Stimulated activated naive B cell treated with anti-CD40 and anti-IgM and Interleukin-4, amounts not matched to agents 10 μg/mL and 1 μg/mL and 100 μg/mL, for 72 hours (primary cell): ENCODE measurements around the gene KRTAP8-1.

ENCODE experiments used
- ATAC-seq, 2 donors: fragments of 150-1000 bp; cut with Tn5 transposase; replicated peaks; 2 replicates each; pipeline ENCODE4 v1.10.0; 2021; ENCODE audit warnings: moderate library complexity in 1 of 2
- DNase-seq: peaks from one replicate; pipeline ENCODE4 v3.0.0; 2021
- H3K27ac Mint-ChIP-seq: one replicate; pipeline ENCODE4 v1.8.0; 2022; ENCODE audit warnings: mild to moderate bottlenecking, mixed read lengths
- H3K27me3 Mint-ChIP-seq, 2 donors: one replicate each; pipeline ENCODE4 v1.8.0; 2022; ENCODE audit warnings: mixed read lengths in 2 of 2
- H3K36me3 Mint-ChIP-seq, 2 donors: one replicate each; pipeline ENCODE4 v1.8.0; 2022; ENCODE audit warnings: mixed read lengths in 2 of 2, mild to moderate bottlenecking in 1 of 2
- H3K4me1 Mint-ChIP-seq, 2 donors: one replicate each; pipeline ENCODE4 v1.8.0; 2022; ENCODE audit warnings: mixed read lengths in 2 of 2, mild to moderate bottlenecking in 1 of 2
- H3K4me3 Mint-ChIP-seq, 2 donors: one replicate each; pipeline ENCODE4 v1.8.0; 2022; ENCODE audit warnings: mild to moderate bottlenecking in 2 of 2, mixed read lengths in 2 of 2, moderate library complexity in 1 of 2
- H3K9me3 Mint-ChIP-seq, 2 donors: one replicate each; pipeline ENCODE4 v1.8.0; 2022; ENCODE audit warnings: mixed read lengths in 2 of 2, mild to moderate bottlenecking in 1 of 2

Gene KRTAP8-1

GRCh38 chr21:30813174-30813573, at the start of gene KRTAP8-1:
Gene KRTAP8-1, minus strand, starts transcription at chr21:30813274. Its CDS starts 54 bp downstream, at chr21:30813220.
- DNase-seq (no peak), ATAC-seq (no peak)
- Mint-ChIP-seq H3K9me3 (no peaks in the 10 kb centered on the region), H3K4me1 (no peaks in the 10 kb centered on the region), H3K27me3 (no peaks in the 10 kb centered on the region), H3K4me3 (no peak within 1 kb of the TSS), H3K36me3 (no peaks in the 10 kb centered on the region), H3K27ac (no peak within 1 kb of the TSS)

GRCh38 chr21:30847627-30848500, 34.8 kb upstream of the KRTAP8-1 start:
- no peaks in the 10 kb centered on the region for H3K4me1 Mint-ChIP-seq
- no peaks in the 10 kb centered on the region for H3K36me3 Mint-ChIP-seq
- no peak for ATAC-seq
- H3K27me3 Mint-ChIP-seq, result no peaks in the 10 kb centered on the region
- peaks cover 0 to 2% of the 10 kb centered on the region in 2 donors for H3K9me3 Mint-ChIP-seq
- DNase-seq, result no peak
- no peak overlapping the region for H3K27ac Mint-ChIP-seq
- H3K4me3 Mint-ChIP-seq, result no peak overlapping the region

GRCh38 chr21:30842990-30843389, 29.9 kb upstream of the KRTAP8-1 start:
- ATAC-seq (no peak), DNase-seq (no peak)
- no peaks in the 10 kb centered on the region for H3K27me3 Mint-ChIP-seq
- no peaks in the 10 kb centered on the region for H3K36me3 Mint-ChIP-seq
- H3K4me1 Mint-ChIP-seq, result no peaks in the 10 kb centered on the region
- no peak overlapping the region for H3K27ac Mint-ChIP-seq
- no peak overlapping the region for H3K4me3 Mint-ChIP-seq
- peaks cover 0 to 2% of the 10 kb centered on the region in 2 donors for H3K9me3 Mint-ChIP-seq

- DNase-seq, result no peak
- H3K9me3 Mint-ChIP-seq, result no peaks in the 10 kb centered on the region
These were observed 26.2 kb upstream of the KRTAP8-1 start for GRCh38 chr21:30839304-30839703.

GRCh38 chr21:30838536-30838935, 25.5 kb upstream of the KRTAP8-1 start:
- Mint-ChIP-seq H3K36me3 (no peaks in the 10 kb centered on the region), H3K27me3 (no peaks in the 10 kb centered on the region), H3K9me3 (no peaks in the 10 kb centered on the region), H3K27ac (no peak overlapping the region), H3K4me3 (no peak overlapping the region), H3K4me1 (no peaks in the 10 kb centered on the region)
- DNase-seq, result no peak
- ATAC-seq, result no peak

More at GRCh38 chr21:30839304-30839703, 26.2 kb upstream of the KRTAP8-1 start:
- Mint-ChIP-seq H3K27ac (no peak overlapping the region), H3K4me3 (no peak overlapping the region), H3K27me3 (no peaks in the 10 kb centered on the region), H3K4me1 (no peaks in the 10 kb centered on the region), H3K36me3 (no peaks in the 10 kb centered on the region)
- peak; percentile 56 to 67 for ATAC-seq

GRCh38 chr21:30831194-30831765, 18.2 kb upstream of the KRTAP8-1 start:
- Mint-ChIP-seq H3K27me3 (peaks cover 0 to 7% of the 10 kb centered on the region in 2 donors), H3K4me1 (no peaks in the 10 kb centered on the region), H3K9me3 (peaks cover 0 to 10% of the 10 kb centered on the region in 2 donors), H3K27ac (no peak overlapping the region), H3K36me3 (no peaks in the 10 kb centered on the region), H3K4me3 (no peak overlapping the region)
- no peak for ATAC-seq
- peak; percentile 2 for DNase-seq

GRCh38 chr21:30829659-30830058, 16.6 kb upstream of the KRTAP8-1 start, which contains the start of gene KRTAP7-1:
Gene KRTAP7-1, minus strand, starts transcription at chr21:30829759. Its CDS starts 61 bp downstream, at chr21:30829698.
- DNase-seq, result no peak
- no peak for ATAC-seq

GRCh38 chr21:30818837-30819610, 6.0 kb upstream of the KRTAP8-1 start:
- Mint-ChIP-seq H3K9me3 (peaks cover 0 to 4% of the 10 kb centered on the region in 2 donors), H3K27me3 (no peaks in the 10 kb centered on the region), H3K27ac (no peak overlapping the region), H3K36me3 (no peaks in the 10 kb centered on the region), H3K4me1 (no peaks in the 10 kb centered on the region), H3K4me3 (no peak overlapping the region)
- peak; percentile 63 to 69 for ATAC-seq
- DNase-seq, result no peak

More at GRCh38 chr21:30829659-30830058, 16.6 kb upstream of the KRTAP8-1 start, which contains the start of gene KRTAP7-1:
- Mint-ChIP-seq H3K9me3 (peaks cover 0 to 11% of the 10 kb centered on the region in 2 donors), H3K27ac (no peak within 1 kb of the TSS), H3K27me3 (peaks cover 0 to 7% of the 10 kb centered on the region in 2 donors), H3K4me1 (no peaks in the 10 kb centered on the region), H3K36me3 (no peaks in the 10 kb centered on the region), H3K4me3 (no peak within 1 kb of the TSS)

GRCh38 chr21:30800605-30801004, 12.5 kb downstream of the KRTAP8-1 start:
- peaks cover 0 to 3% of the 10 kb centered on the region in 2 donors for H3K9me3 Mint-ChIP-seq
- no peaks in the 10 kb centered on the region for H3K27me3 Mint-ChIP-seq
- H3K36me3 Mint-ChIP-seq, result peaks cover 0 to 1% of the 10 kb centered on the region in 2 donors
- no peak for DNase-seq
- no peak overlapping the region for H3K27ac Mint-ChIP-seq
- H3K4me1 Mint-ChIP-seq, result no peaks in the 10 kb centered on the region
- no peak overlapping the region for H3K4me3 Mint-ChIP-seq
- ATAC-seq, result no peak

- no peaks in the 10 kb centered on the region for H3K27me3 Mint-ChIP-seq
- no peak for ATAC-seq
These were observed 19.3 kb downstream of the KRTAP8-1 start for GRCh38 chr21:30793581-30794314.

GRCh38 chr21:30779249-30779648, 33.8 kb downstream of the KRTAP8-1 start:
- DNase-seq (no peak), ATAC-seq (no peak)
- Mint-ChIP-seq H3K4me3 (no peak overlapping the region), H3K27me3 (no peaks in the 10 kb centered on the region), H3K27ac (no peak overlapping the region), H3K4me1 (no peaks in the 10 kb centered on the region), H3K9me3 (no peaks in the 10 kb centered on the region), H3K36me3 (no peaks in the 10 kb centered on the region)

More at GRCh38 chr21:30793581-30794314, 19.3 kb downstream of the KRTAP8-1 start:
- Mint-ChIP-seq H3K27ac (no peak overlapping the region), H3K4me1 (no peaks in the 10 kb centered on the region), H3K36me3 (no peaks in the 10 kb centered on the region), H3K4me3 (no peak overlapping the region), H3K9me3 (no peaks in the 10 kb centered on the region)
- DNase-seq, result no peak

GRCh38 chr21:30769724-30770431, 43.2 kb downstream of the KRTAP8-1 start:
- no peak overlapping the region for H3K4me3 Mint-ChIP-seq
- H3K27me3 Mint-ChIP-seq, result no peaks in the 10 kb centered on the region
- no peaks in the 10 kb centered on the region for H3K4me1 Mint-ChIP-seq
- no peak for ATAC-seq
- no peak for DNase-seq
- peaks cover 0 to 2% of the 10 kb centered on the region in 2 donors for H3K9me3 Mint-ChIP-seq
- H3K27ac Mint-ChIP-seq, result no peak overlapping the region
- H3K36me3 Mint-ChIP-seq, result no peaks in the 10 kb centered on the region
